GM19099 (cell line): Measurements from ENCODE around the gene RASA1.

ENCODE experiments used
- POLR2A ChIP-seq: IDR thresholded peaks from 3 replicates; pipeline ENCODE4 v1.6.1; 2011; ENCODE audit warnings: low read depth; ENCODE audit not compliant: insufficient read length; ENCODE audit errors: extremely low read depth

The RASA1 gene

DNA sequence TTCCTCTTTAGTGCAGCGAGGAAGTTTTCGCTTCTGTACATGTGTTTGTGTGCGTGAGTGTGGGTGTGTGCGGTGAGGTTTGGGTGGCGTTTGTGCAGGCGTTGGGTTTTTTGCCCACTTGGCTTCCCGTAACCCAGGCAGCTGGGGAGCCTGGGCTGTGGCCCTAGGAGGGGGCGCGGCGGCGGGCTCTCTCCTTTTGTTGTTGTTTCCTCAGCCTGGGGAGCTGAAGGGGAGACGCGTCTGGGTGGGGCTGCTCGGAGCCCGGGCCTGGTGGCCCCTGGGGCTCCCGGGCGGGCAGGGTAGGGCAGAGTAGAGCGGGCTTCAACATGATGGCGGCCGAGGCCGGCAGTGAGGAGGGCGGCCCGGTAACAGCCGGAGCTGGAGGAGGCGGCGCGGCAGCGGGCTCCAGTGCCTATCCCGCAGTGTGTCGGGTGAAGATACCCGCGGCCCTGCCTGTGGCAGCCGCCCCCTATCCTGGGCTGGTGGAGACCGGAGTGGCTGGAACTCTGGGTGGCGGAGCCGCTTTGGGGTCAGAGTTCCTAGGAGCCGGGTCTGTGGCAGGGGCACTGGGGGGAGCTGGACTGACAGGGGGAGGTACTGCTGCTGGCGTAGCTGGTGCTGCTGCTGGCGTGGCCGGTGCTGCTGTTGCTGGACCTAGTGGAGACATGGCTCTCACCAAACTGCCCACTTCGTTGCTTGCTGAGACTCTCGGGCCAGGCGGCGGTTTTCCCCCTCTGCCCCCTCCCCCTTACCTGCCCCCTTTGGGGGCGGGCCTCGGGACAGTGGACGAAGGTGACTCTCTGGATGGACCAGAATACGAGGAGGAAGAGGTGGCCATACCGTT, 665 bp downstream of the RASA1 start:
- peak; percentile 32 for TF ChIP-seq POLR2A

DNA sequence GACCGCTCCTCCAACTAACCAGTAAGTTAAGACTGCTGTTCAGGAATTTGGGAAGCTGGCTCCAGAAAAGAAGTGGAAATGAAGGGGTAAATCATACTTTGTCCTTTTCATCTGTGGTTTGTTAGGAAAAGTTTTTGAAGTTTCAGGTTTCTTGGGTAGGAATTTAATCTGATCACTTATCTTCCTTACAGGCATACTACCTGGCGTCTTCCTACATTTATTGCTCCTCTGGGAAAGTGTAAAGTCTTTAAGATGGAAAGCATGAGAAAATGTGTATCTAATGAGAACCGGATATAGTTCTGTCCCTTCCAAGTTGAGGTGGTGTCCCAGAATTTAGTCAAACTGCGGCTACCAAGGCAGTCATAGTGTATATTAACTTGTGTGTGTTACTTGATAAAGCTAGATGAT, 1.3 kb downstream of the RASA1 start:
- no peak for TF ChIP-seq POLR2A

DNA sequence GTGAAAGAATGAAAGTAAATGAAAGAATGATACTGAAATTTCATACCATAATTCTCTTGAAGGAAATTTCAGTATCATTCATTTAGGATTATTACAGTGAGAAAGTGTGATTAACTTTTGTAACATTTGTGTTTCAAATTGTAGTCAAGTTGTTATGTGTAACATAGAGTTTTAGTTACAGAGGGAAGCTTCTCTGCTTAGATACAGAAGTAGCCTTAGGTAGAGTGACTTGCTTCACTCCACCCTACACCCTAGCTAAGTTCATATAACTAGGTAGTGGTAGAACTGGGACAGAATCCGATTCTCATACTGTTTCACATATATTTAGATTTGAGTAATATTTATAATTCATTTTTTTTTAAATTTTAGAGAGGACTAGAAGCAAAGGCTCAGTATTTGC, 9.0 kb downstream of the RASA1 start:
- TF ChIP-seq POLR2A, result no peak

GRCh38 chr5:87277279-87277835, 9.7 kb downstream of the RASA1 start:
- TF ChIP-seq POLR2A, result no peak

DNA sequence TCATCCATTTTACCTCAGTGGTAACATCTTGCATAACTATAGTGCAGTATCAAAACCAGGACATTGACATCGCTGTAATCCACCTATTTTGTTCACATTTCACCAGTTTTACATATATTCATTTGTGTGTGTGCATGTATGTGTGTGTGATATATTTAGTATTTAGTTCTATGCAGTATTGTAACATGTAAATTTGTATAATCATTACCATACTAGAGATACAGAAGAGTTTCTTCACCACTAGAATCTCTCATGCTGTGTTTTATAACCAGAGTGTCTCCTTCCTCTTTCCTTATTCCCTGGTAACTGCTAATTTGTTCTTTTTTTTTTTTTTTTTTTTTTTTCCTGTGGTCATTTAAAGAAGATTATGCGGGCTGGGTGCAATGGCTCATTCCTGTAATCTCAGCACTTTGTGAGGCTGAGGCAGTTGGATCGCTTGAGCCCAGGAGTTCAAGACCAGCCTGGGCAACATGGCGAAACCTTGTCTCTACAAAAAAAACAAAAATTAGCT, 11.0 kb downstream of the RASA1 start:
- no peak for TF ChIP-seq POLR2A

- TF ChIP-seq POLR2A, result no peak
These were observed 14.6 kb downstream of the RASA1 start for GRCh38 chr5:87282269-87282668.

GRCh38 chr5:87298692-87299362, 31.1 kb downstream of the RASA1 start:
- no peak for TF ChIP-seq POLR2A

GRCh38 chr5:87300176-87300575, 32.5 kb downstream of the RASA1 start:
- no peak for TF ChIP-seq POLR2A

GRCh38 chr5:87300744-87301143, 33.1 kb downstream of the RASA1 start:
- TF ChIP-seq POLR2A, result no peak

GRCh38 chr5:87302061-87302460, 34.4 kb downstream of the RASA1 start:
- TF ChIP-seq POLR2A, result no peak

DNA sequence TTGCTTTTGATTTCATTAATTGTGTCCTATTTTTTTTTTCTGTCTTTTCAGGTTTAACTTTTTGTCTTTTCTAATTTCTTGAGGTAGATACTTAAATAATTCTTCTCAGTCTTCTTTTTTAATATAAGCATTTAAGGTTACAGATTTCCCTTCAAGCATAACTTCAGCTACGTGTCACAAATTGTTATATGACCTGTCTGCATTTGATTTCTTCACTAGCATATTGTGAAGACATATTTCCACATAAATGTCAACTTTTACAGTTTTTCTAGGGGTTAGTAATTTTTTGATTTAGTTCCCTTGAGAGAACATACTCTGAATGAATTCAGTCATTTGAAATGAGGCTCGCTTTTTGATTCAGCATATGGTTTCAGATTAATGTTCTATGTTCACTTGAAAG, 35.6 kb downstream of the RASA1 start:
- no peak for TF ChIP-seq POLR2A

DNA sequence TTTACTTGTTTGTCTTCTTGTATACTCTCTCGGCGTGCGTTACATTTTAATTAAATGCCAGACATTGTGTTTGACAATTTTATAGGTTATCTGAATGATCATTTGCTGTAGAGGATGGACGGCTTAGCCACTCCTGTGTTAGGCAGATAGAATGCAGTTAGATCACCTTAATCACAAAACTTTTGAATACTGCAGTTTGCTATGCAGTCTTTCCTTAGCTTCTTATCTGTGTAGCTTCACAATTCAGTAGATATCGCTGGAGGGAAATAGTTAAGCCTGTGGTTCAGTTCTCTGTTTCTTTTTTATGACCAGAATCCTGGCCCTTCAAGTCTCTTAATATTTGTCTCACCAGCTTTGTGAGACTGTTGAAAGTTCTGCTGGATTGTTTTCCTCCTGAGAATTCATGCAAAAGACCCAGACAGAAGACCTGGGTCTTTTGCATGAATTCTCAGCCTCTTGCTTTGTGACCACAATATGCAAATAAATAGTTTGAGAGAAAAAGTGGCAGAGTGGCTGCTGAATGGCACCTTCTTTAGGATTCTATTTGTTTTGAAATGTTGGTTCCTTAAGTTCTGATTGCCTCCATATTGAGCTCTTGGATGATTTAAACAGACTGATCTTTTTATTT, 40.2 kb downstream of the RASA1 start:
- no peak for TF ChIP-seq POLR2A

GRCh38 chr5:87311405-87312279, 44.0 kb downstream of the RASA1 start:
- TF ChIP-seq POLR2A, result no peak

DNA sequence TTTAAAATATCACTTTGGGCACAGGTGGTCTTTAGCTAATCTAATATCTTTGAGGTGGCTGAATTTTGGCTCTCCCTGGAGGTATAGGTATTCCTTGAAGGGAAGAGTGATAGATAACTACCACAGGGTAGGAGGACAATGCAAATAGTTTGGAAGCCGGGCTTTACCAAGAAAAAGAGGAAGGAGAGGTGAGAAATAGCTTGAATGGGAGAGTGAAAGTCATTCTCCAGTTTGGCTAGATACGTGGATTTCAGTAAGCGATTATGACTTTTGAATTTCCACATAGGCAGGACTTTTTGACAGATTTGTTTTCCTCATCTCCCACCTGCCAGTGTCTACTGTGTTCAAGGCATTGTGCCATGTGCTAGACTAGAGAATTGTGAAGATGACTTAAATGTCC, 45.5 kb downstream of the RASA1 start:
- no peak for TF ChIP-seq POLR2A
